H9 (cell line): ENCODE data around the gene DMTF1. TPM values are rescaled to one million over a fixed set of nuclear protein-coding genes. Genes with fewer than 3 reads are reported as not detected.

Experiments used
- DNase-seq: peaks from one replicate; pipeline ENCODE4 v3.0.0-alpha.2; 2017
- H2AFZ ChIP-seq: one replicate; pipeline ENCODE4 v1.6.1; 2013; ENCODE audit warnings: mild to moderate bottlenecking, low read length, control low read depth, moderate library complexity
- H2AK5ac ChIP-seq: 2 replicates; pipeline ENCODE4 v1.6.1; 2013; ENCODE audit warnings: low read length, control low read depth, mixed read lengths; ENCODE audit not compliant: insufficient read length
- H2BK120ac ChIP-seq: one replicate; pipeline ENCODE4 v1.6.1; 2013; ENCODE audit warnings: low read depth, mild to moderate bottlenecking, low read length, control low read depth, inconsistent platforms; ENCODE audit not compliant: poor library complexity, severe bottlenecking
- H2BK12ac ChIP-seq: 2 replicates; pipeline ENCODE4 v1.6.1; 2013; ENCODE audit warnings: low read length, control low read depth, mixed read lengths, low read depth; ENCODE audit not compliant: insufficient read length
- H2BK15ac ChIP-seq: 2 replicates; pipeline ENCODE4 v1.6.1; 2013; ENCODE audit warnings: low read depth, low read length, control low read depth
- H2BK20ac ChIP-seq: one replicate; pipeline ENCODE4 v1.6.1; 2013; ENCODE audit warnings: low read depth, mild to moderate bottlenecking, low read length, control low read depth, inconsistent platforms; ENCODE audit not compliant: poor library complexity, severe bottlenecking
- H2BK5ac ChIP-seq: 2 replicates; pipeline ENCODE4 v1.6.1; 2013; ENCODE audit warnings: low read length, control low read depth, mixed read lengths; ENCODE audit not compliant: insufficient read length
- H3K14ac ChIP-seq: 2 replicates; pipeline ENCODE4 v1.6.1; 2013; ENCODE audit warnings: low read length, control low read depth; ENCODE audit not compliant: insufficient read depth
- H3K18ac ChIP-seq: 2 replicates; pipeline ENCODE4 v1.6.1; 2013; ENCODE audit warnings: low read depth, mild to moderate bottlenecking, mixed read lengths, low read length, control low read depth; ENCODE audit not compliant: insufficient read length
- H3K23ac ChIP-seq: 2 replicates; pipeline ENCODE4 v1.6.1; 2013; ENCODE audit warnings: low read length, control low read depth, mixed read lengths, low read depth; ENCODE audit not compliant: insufficient read length
- H3K23me2 ChIP-seq: 2 replicates; pipeline ENCODE4 v1.6.1; 2013; ENCODE audit warnings: low read depth, mild to moderate bottlenecking, mixed read lengths, low read length, control low read depth; ENCODE audit not compliant: insufficient read length, poor library complexity, severe bottlenecking
- H3K27ac ChIP-seq: 2 replicates; pipeline ENCODE4 v1.5.1; 2013; ENCODE audit warnings: low read length, control low read depth, mixed read lengths, low read depth; ENCODE audit not compliant: insufficient read length
- H3K27me3 ChIP-seq: 2 replicates; pipeline ENCODE4 v1.6.1; 2013; ENCODE audit warnings: low read length, control low read depth, inconsistent platforms; ENCODE audit not compliant: insufficient read depth
- H3K4ac ChIP-seq: 2 replicates; pipeline ENCODE4 v1.6.1; 2013; ENCODE audit warnings: low read depth, mild to moderate bottlenecking, control low read depth, inconsistent platforms, low read length, moderate library complexity
- H3K4me1 ChIP-seq: 2 replicates; pipeline ENCODE4 v1.6.1; 2013; ENCODE audit warnings: low read length, control low read depth, inconsistent platforms; ENCODE audit not compliant: insufficient read depth
- H3K4me2 ChIP-seq: 2 replicates; pipeline ENCODE4 v1.6.1; 2013; ENCODE audit warnings: low read length, control low read depth, mixed read lengths; ENCODE audit not compliant: insufficient read length, insufficient read depth
- H3K56ac ChIP-seq: 2 replicates; pipeline ENCODE4 v1.6.1; 2013; ENCODE audit warnings: low read depth, mild to moderate bottlenecking, mixed read lengths, low read length, control low read depth; ENCODE audit not compliant: insufficient read length
- H3K79me1 ChIP-seq: 2 replicates; pipeline ENCODE4 v1.6.1; 2013; ENCODE audit warnings: low read depth, mild to moderate bottlenecking, moderate library complexity, low read length, control low read depth, inconsistent platforms; ENCODE audit not compliant: insufficient read depth, poor library complexity, severe bottlenecking
- H3K79me2 ChIP-seq: 2 replicates; pipeline ENCODE4 v1.6.1; 2013; ENCODE audit warnings: low read length, control low read depth, inconsistent platforms; ENCODE audit not compliant: insufficient read depth
- H3K9ac ChIP-seq: 2 replicates; pipeline ENCODE4 v1.6.1; 2013; ENCODE audit warnings: low read length, control low read depth, mixed read lengths; ENCODE audit not compliant: insufficient read length; ENCODE audit errors: extremely low read depth
- H3K9me3 ChIP-seq: one replicate; pipeline ENCODE4 v1.6.1; 2013; ENCODE audit warnings: low read depth, low read length, inconsistent platforms; ENCODE audit not compliant: control insufficient read depth
- H3T11ph ChIP-seq: one replicate; pipeline ENCODE4 v1.6.1; 2013; ENCODE audit warnings: mild to moderate bottlenecking, low read length, control low read depth, inconsistent platforms
- H4K20me1 ChIP-seq: one replicate; pipeline ENCODE4 v1.6.1; 2013; ENCODE audit not compliant: control insufficient read depth, insufficient read length, insufficient read depth
- H4K5ac ChIP-seq: 2 replicates; pipeline ENCODE4 v1.6.1; 2013; ENCODE audit warnings: low read depth, mild to moderate bottlenecking, mixed read lengths, low read length, control low read depth; ENCODE audit not compliant: insufficient read length
- H4K8ac ChIP-seq: replicated peaks from 2 replicates; pipeline ENCODE4 v1.6.1; 2013; ENCODE audit warnings: low read length, control low read depth, mixed read lengths, low read depth; ENCODE audit not compliant: insufficient read length
- H4K91ac ChIP-seq: 2 replicates; pipeline ENCODE4 v1.6.1; 2013; ENCODE audit warnings: low read depth, mild to moderate bottlenecking, moderate library complexity, mixed read lengths, low read length, control low read depth; ENCODE audit not compliant: insufficient read length
- H3K27ac Mint-ChIP-seq, 3 experiments: 2 replicates in 2 of 3; 3 replicates in 1 of 3; pipeline ENCODE4 v1.8.0; 2020 to 2021; ENCODE audit warnings: mixed read lengths in 3 of 3, mild to moderate bottlenecking in 1 of 3, moderate library complexity in 1 of 3
- H3K27me3 Mint-ChIP-seq: 2 replicates; pipeline ENCODE4 v1.8.0; 2021; ENCODE audit warnings: low read depth, mild to moderate bottlenecking, moderate library complexity, mixed read lengths
- H3K36me3 Mint-ChIP-seq, 3 experiments: 2 replicates in 2 of 3; 3 replicates in 1 of 3; pipeline ENCODE4 v1.8.0; 2020 to 2021; ENCODE audit warnings: low read depth in 3 of 3, mixed read lengths in 3 of 3; ENCODE audit not compliant: insufficient read depth in 1 of 3
- H3K4me1 Mint-ChIP-seq, 2 experiments: 2 replicates each; pipeline ENCODE4 v1.8.0; 2020; ENCODE audit warnings: mixed read lengths in 2 of 2
- H3K4me3 Mint-ChIP-seq, 2 experiments: 2 replicates in 1 of 2; 3 replicates in 1 of 2; pipeline ENCODE4 v1.8.0; 2020 to 2021; ENCODE audit warnings: mild to moderate bottlenecking in 2 of 2, mixed read lengths in 2 of 2, moderate library complexity in 1 of 2
- H3K9me3 Mint-ChIP-seq, 2 experiments: 2 replicates in 1 of 2; 3 replicates in 1 of 2; pipeline ENCODE4 v1.8.0; 2020; ENCODE audit warnings: mild to moderate bottlenecking in 2 of 2, mixed read lengths in 2 of 2, moderate library complexity in 1 of 2
- CTCF ChIP-seq: fragments of 200-600 bp; sonication (generic); conservative IDR thresholded peaks from 3 replicates; pipeline ENCODE4 v1.8.0; 2021; ENCODE audit warnings: antibody characterized with exemption, mild to moderate bottlenecking
- WGBS: extraction: QIAGEN DNeasy Blood & Tissue Kit; methylation state at CpG from one replicate; pipeline ENCODE4 v1.1.7; 2013; ENCODE audit warnings: missing lambda C conversion rate, low lambda C conversion rate, mixed read lengths; ENCODE audit not compliant: insufficient read length; ENCODE audit errors: extremely low coverage; 5-methylcytosine and 5-hydroxymethylcytosine counted together
- long read RNA-seq: library from polyadenylated mRNA; unstranded; transcript quantifications from one replicate; pipeline ENCODE4 v2.0.0, GENCODE V29; 2020
- total RNA-seq: library from RNA; stranded (reverse); gene quantifications from 2 replicates; pipeline ENCODE4 v1.2.1, GENCODE V29; 2021

Gene DMTF1
- total RNA-seq = 102 and 111 TPM in 2 replicates
- long read RNA-seq, transcript DMTF1-201 (18 exons, 3,801 nt) = major isoform, 38 of 233 reads
- long read RNA-seq, transcript DMTF1-213 (17 exons, 2,411 nt) = minor isoform, 5 of 233 reads
- long read RNA-seq, transcript DMTF1-227 (18 exons, 3,915 nt) = minor isoform, 6 of 233 reads
- long read RNA-seq, partial matches to known transcripts = 32 of 233 reads
- long read RNA-seq, other reads (novel, unspliced or antisense) = 149 of 233 reads

DNA sequence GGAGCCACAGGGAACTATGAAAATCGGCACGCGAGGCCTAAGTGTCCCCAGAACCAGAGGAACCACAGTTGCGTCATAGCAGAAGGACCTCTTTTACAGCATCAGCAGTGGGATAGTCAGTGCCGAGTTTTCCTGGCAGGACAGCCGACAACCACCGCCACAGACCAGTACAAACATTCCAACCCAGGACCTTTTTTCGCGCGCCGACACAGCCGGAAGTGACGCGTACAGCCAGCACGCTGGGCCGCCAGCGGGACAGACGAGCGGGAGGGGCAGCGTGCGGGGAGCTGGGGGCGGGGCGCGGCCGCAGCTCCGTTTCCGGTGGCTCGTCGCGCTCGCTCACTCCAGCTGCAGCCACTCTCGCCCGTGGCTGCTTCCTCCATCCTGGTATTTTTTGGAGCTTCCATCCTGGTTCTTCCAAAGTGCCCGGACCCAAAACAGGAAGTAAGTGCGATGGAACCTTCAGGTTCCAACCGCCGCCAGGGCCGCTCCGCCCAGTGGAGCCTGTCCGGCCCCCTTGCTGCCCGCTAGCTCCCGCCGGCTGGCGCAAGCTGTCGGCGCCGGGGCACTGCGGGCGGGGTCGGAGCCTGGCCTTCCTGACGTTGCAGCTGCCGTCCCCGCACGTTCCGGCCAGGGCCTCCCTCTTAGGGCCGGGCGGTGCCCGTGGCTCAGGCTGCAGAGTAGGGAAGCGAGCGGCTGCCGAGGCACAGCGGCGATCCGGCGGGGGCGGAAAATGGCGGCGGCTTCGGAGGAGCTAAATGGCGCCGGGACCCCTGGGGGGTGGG is at the start of gene DMTF1:
TSS of gene DMTF1 (plus strand) at position 342 of the 785 bp plus-strand sequence. CDS start 12,489 bp downstream, outside the sequence.
- H3K9me3 ChIP-seq = no peaks in the 10 kb centered on the region
- H3K56ac ChIP-seq = peak within 1 kb of the TSS; percentile 97
- H2BK15ac ChIP-seq = no peak within 1 kb of the TSS; the same call in 1 of the 2 replicates
- H4K5ac ChIP-seq = peak within 1 kb of the TSS; percentile 99
- H2BK12ac ChIP-seq = peak within 1 kb of the TSS; percentile 91
- no CpG with 5 or more reads among the region's 71 CpGs for WGBS
- Mint-ChIP-seq H3K27me3 (no peaks in the 10 kb centered on the region), H3K4me3 (peak within 1 kb of the TSS; percentile 97 to 98), H3K27ac (peak within 1 kb of the TSS; percentile 98 to 100 (median 100)), H3K36me3 (peaks cover 3 to 20% (median 19%) of the 10 kb centered on the region in 3 experiments; a peak in 6 of 7 replicates), H3K9me3 (peaks cover 0 to 4% of the 10 kb centered on the region in 2 experiments; a peak in 1 of 5 replicates), H3K4me1 (peaks cover 25 to 30% of the 10 kb centered on the region in 2 experiments)
- DNase-seq = peak; percentile 95
- no peaks in the 10 kb centered on the region for H3K79me1 ChIP-seq
- peaks cover 32% of the 10 kb centered on the region; the same call in 1 of the 2 replicates for H3K79me2 ChIP-seq
- H3K9ac ChIP-seq = peak within 1 kb of the TSS; percentile 100
- H2AK5ac ChIP-seq = no peak within 1 kb of the TSS
- peak within 1 kb of the TSS; percentile 94 for H2BK120ac ChIP-seq
- H3K27me3 ChIP-seq = no peaks in the 10 kb centered on the region
- H2BK20ac ChIP-seq = no peak within 1 kb of the TSS
- peak within 1 kb of the TSS; percentile 11 for H3T11ph ChIP-seq
- peaks cover 3% of the 10 kb centered on the region for H3K23me2 ChIP-seq
- H2AFZ ChIP-seq = no peak within 1 kb of the TSS
- no peak for TF ChIP-seq CTCF
- peak within 1 kb of the TSS; percentile 90 for H3K4me2 ChIP-seq
- H3K27ac ChIP-seq = peak within 1 kb of the TSS; percentile 95
- peak within 1 kb of the TSS; percentile 100 for H3K18ac ChIP-seq
- no peak within 1 kb of the TSS for H3K23ac ChIP-seq
- H3K4ac ChIP-seq = peak within 1 kb of the TSS; percentile 98
- H4K20me1 ChIP-seq = no peaks in the 10 kb centered on the region
- H3K4me1 ChIP-seq = no peaks in the 10 kb centered on the region
- peak within 1 kb of the TSS; percentile 97 for H2BK5ac ChIP-seq
- H3K14ac ChIP-seq = peak within 1 kb of the TSS; percentile 100
- peak within 1 kb of the TSS; percentile 98 for H4K8ac ChIP-seq
- H4K91ac ChIP-seq = peak within 1 kb of the TSS; percentile 98
